H1 (cell line): ENCODE results near the gene SIRT5. TPM values are rescaled to one million over a fixed set of nuclear protein-coding genes. Genes with fewer than 3 reads are reported as not detected.

Source experiments
- CTCF ChIA-PET: fragments of 300-600 bp; sonication (Branson Sonifier 250); formaldehyde crosslinking; loops from one replicate; lab custom pipeline; 2021; ENCODE audit not compliant: partially characterized antibody; lab: Charles Lee
- POLR2A ChIA-PET: fragments of 300-600 bp; sonication (Branson Sonifier 250); formaldehyde crosslinking; loops from one replicate; lab custom pipeline; 2021; ENCODE audit warnings: inconsistent platforms; ENCODE audit not compliant: partially characterized antibody; lab: Charles Lee
- DNase-seq, 2 experiments: peaks; one replicate each; pipeline versions ENCODE4 v3.0.0 to v3.0.0-alpha.2; 2010 to 2022; ENCODE audit warnings: low spot score in 2 of 2, low read depth in 1 of 2, mixed read lengths in 1 of 2
- FAIRE-seq: peaks from 2 replicates; lab custom pipeline; 2011; peaks lifted over from hg19 to GRCh38; lab: Jason Lieb, UNC
- H2AFZ ChIP-seq: 2 replicates; pipeline ENCODE4 v1.8.1; 2012; ENCODE audit warnings: low read length, inconsistent platforms
- H2AK5ac ChIP-seq: 2 replicates; pipeline ENCODE4 v1.6.1; 2013; ENCODE audit warnings: low read depth, low read length
- H2BK120ac ChIP-seq: replicated peaks from 2 replicates; pipeline ENCODE3; 2013; ENCODE audit warnings: low read depth, low read length, inconsistent platforms
- H2BK12ac ChIP-seq: 2 replicates; pipeline ENCODE4 v1.6.1; 2013; ENCODE audit warnings: low read depth, low read length
- H2BK15ac ChIP-seq: 2 replicates; pipeline ENCODE4 v1.6.1; 2013; ENCODE audit warnings: low read length
- H2BK20ac ChIP-seq: 2 replicates; pipeline ENCODE4 v1.6.1; 2013; ENCODE audit warnings: low read length
- H2BK5ac ChIP-seq: 2 replicates; pipeline ENCODE4 v1.6.1; 2013; ENCODE audit warnings: low read depth, low read length
- H3K14ac ChIP-seq: 2 replicates; pipeline ENCODE4 v1.6.1; 2013; ENCODE audit warnings: inconsistent platforms; ENCODE audit not compliant: insufficient read length
- H3K18ac ChIP-seq: 2 replicates; pipeline ENCODE4 v1.6.1; 2013; ENCODE audit warnings: low read length; ENCODE audit errors: extremely low read depth
- H3K23ac ChIP-seq: 2 replicates; pipeline ENCODE4 v1.6.1; 2013; ENCODE audit warnings: inconsistent platforms; ENCODE audit not compliant: insufficient read length
- H3K23me2 ChIP-seq: 2 replicates; pipeline ENCODE4 v1.6.1; 2013; ENCODE audit warnings: low read depth, low read length
- H3K27ac ChIP-seq: 2 replicates; pipeline ENCODE4 v1.6.1; 2011; ENCODE audit warnings: low read depth, low read length, inconsistent platforms
- H3K27me3 ChIP-seq, 4 experiments: replicated peaks in 1 of 4; 1 replicate in 1 of 4; 2 replicates in 3 of 4; pipeline versions ENCODE4 v1.6.1 to v1.8.1; 2011 to 2013; ENCODE audit warnings: low read length in 3 of 4, mild to moderate bottlenecking in 3 of 4, inconsistent platforms in 2 of 4, mixed read lengths in 2 of 4, moderate library complexity in 1 of 4; ENCODE audit not compliant: control insufficient read depth in 3 of 4, insufficient read depth in 3 of 4; ENCODE audit errors: extremely low read depth in 1 of 4
- H3K36me3 ChIP-seq, 4 experiments: 2 replicates each; pipeline versions ENCODE4 v1.6.1 to v1.8.1; 2011 to 2013; ENCODE audit warnings: mild to moderate bottlenecking in 4 of 4, low read length in 3 of 4, moderate library complexity in 2 of 4, control low read depth in 1 of 4, inconsistent platforms in 1 of 4; ENCODE audit not compliant: insufficient read depth in 4 of 4, control insufficient read depth in 2 of 4
- H3K4ac ChIP-seq: replicated peaks from 2 replicates; pipeline ENCODE3; 2013; ENCODE audit warnings: low read length, low read depth, mixed read lengths, inconsistent platforms; ENCODE audit not compliant: insufficient read length
- H3K4me1 ChIP-seq, 4 experiments: replicated peaks in 1 of 4; 1 replicate in 1 of 4; 2 replicates in 3 of 4; pipeline versions ENCODE4 v1.6.1 to v1.8.1; 2011 to 2013; ENCODE audit warnings: low read length in 3 of 4, inconsistent platforms in 2 of 4, mixed read lengths in 1 of 4; ENCODE audit not compliant: insufficient read depth in 4 of 4, control insufficient read depth in 3 of 4
- H3K4me2 ChIP-seq, 2 experiments: 2 replicates each; pipeline versions ENCODE4 v1.6.1 to v1.8.1; 2011 to 2013; ENCODE audit warnings: low read depth in 2 of 2, low read length in 2 of 2, control low read depth in 1 of 2, inconsistent platforms in 1 of 2, mild to moderate bottlenecking in 1 of 2; ENCODE audit not compliant: insufficient read depth in 1 of 2
- H3K4me3 ChIP-seq, 4 experiments: fragments of 200-600, 300-600 bp in 1 of 4; sonication (generic), shearing (Covaris generic), sonication (Bioruptor Twin) in 1 of 4; 2 replicates each; pipeline versions ENCODE4 v1.5.1 to v1.8.1; 2011 to 2016; ENCODE audit warnings: low read length in 4 of 4, low read depth in 3 of 4, control low read depth in 2 of 4, inconsistent platforms in 2 of 4, mild to moderate bottlenecking in 2 of 4, mixed read lengths in 1 of 4, moderate library complexity in 1 of 4; ENCODE audit not compliant: insufficient read depth in 2 of 4; ENCODE audit errors: extremely low read depth in 1 of 4
- H3K56ac ChIP-seq: replicated peaks from 2 replicates; pipeline ENCODE3; 2013; ENCODE audit warnings: low read depth, mild to moderate bottlenecking, mixed read lengths, low read length, inconsistent platforms; ENCODE audit not compliant: insufficient read length
- H3K79me1 ChIP-seq: 2 replicates; pipeline ENCODE4 v1.6.1; 2013; ENCODE audit warnings: low read depth, low read length, control low read depth
- H3K79me2 ChIP-seq, 2 experiments: 2 replicates each; pipeline versions ENCODE4 v1.6.1 to v1.8.1; 2012 to 2013; ENCODE audit warnings: low read length in 2 of 2, mild to moderate bottlenecking in 2 of 2, inconsistent platforms in 1 of 2; ENCODE audit not compliant: insufficient read depth in 2 of 2, control insufficient read depth in 1 of 2
- H3K9ac ChIP-seq, 4 experiments: replicated peaks in 1 of 4; 1 replicate in 1 of 4; 2 replicates in 3 of 4; pipeline versions ENCODE4 v1.6.1 to v1.8.1; 2011 to 2013; ENCODE audit warnings: low read depth in 3 of 4, low read length in 3 of 4, control low read depth in 2 of 4, mild to moderate bottlenecking in 2 of 4, moderate library complexity in 2 of 4, inconsistent platforms in 1 of 4; ENCODE audit errors: extremely low read depth in 1 of 4
- H3K9me3 ChIP-seq, 2 experiments: 2 replicates each; pipeline versions ENCODE4 v1.6.1 to v1.8.1; 2012 to 2013; ENCODE audit warnings: mild to moderate bottlenecking in 2 of 2, moderate library complexity in 2 of 2, control low read depth in 1 of 2, inconsistent platforms in 1 of 2, low read depth in 1 of 2, low read length in 1 of 2, mixed read lengths in 1 of 2; ENCODE audit not compliant: insufficient read depth in 2 of 2
- H4K20me1 ChIP-seq, 2 experiments: replicated peaks in 1 of 2; 2 replicates each; pipeline versions ENCODE3 to v1.8.1; 2011 to 2013; ENCODE audit warnings: inconsistent platforms in 2 of 2, low read length in 2 of 2, mild to moderate bottlenecking in 1 of 2; ENCODE audit not compliant: insufficient read depth in 2 of 2, control insufficient read depth in 1 of 2
- H4K5ac ChIP-seq: 2 replicates; pipeline ENCODE4 v1.6.1; 2013; ENCODE audit warnings: low read length, low read depth, mixed read lengths, inconsistent platforms; ENCODE audit not compliant: insufficient read length
- H4K8ac ChIP-seq: 2 replicates; pipeline ENCODE4 v1.8.0; 2013; ENCODE audit warnings: mild to moderate bottlenecking, moderate library complexity, low read length, inconsistent platforms; ENCODE audit not compliant: insufficient read depth; ENCODE audit errors: extremely low read depth
- H4K91ac ChIP-seq: replicated peaks from 2 replicates; pipeline ENCODE3; 2013; ENCODE audit warnings: low read length, mixed read lengths, inconsistent platforms; ENCODE audit not compliant: insufficient read length
- KDM4A ChIP-seq: IDR thresholded peaks from one replicate; pipeline ENCODE4 v1.7.1; 2012; ENCODE audit warnings: low read depth, mild to moderate bottlenecking, moderate library complexity, low read length, inconsistent platforms; ENCODE audit not compliant: severe bottlenecking
- MAX ChIP-seq: IDR thresholded peaks from 2 replicates; pipeline ENCODE4 v1.6.1; 2012; ENCODE audit warnings: inconsistent platforms
- WGBS, 2 experiments: shearing (Covaris generic) in 1 of 2; methylation state at CpG; one replicate each; pipeline versions ENCODE4 v1.1.6 to v1.1.7; 2013 to 2015; ENCODE audit warnings: low lambda C conversion rate in 2 of 2, mixed read lengths in 2 of 2, inconsistent platforms in 1 of 2, low coverage in 1 of 2, missing lambda C conversion rate in 1 of 2; ENCODE audit not compliant: insufficient replicate concordance in 2 of 2, insufficient coverage in 1 of 2, insufficient read length in 1 of 2; ENCODE audit errors: extremely low coverage in 1 of 2, missing lambda C conversion rate in 1 of 2; 5-methylcytosine and 5-hydroxymethylcytosine counted together
- polyA plus RNA-seq, 7 experiments: library from polyadenylated mRNA; depleted of rRNA in 3 of 7; stranded (reverse) in 5 of 7; unstranded in 2 of 7; fragments of >200 nt in 5 of 7; fragments of 200-250 nt in 2 of 7; gene quantifications; 1 replicate in 5 of 7; 2 replicates in 1 of 7; 4 replicates in 1 of 7; pipeline versions ENCODE4 v1.2.1 to v1.2.3, GENCODE V29; 2011 to 2013; ENCODE audit warnings: missing spikeins in 2 of 7, mixed read lengths in 2 of 7
- total RNA-seq: library from RNA; stranded (reverse); fragmentation: NEBNext Ultra II Directional; extraction: Animal tissue kit (Norgen Biotek cat#: 25700); gene quantifications from 2 replicates; pipeline ENCODE4 v1.2.1, GENCODE V29; 2021

SIRT5 gene
- total and polyA plus RNA-seq, 2 of the 8 experiments (the other 6 are each of a cell fraction or from before 2014, with no cell fraction given) = 7.4 to 14.7 TPM

GRCh38 chr6:13573669-13574110 is 711 bp upstream of the SIRT5 start:
- Histone ChIP-seq H4K20me1 (no peaks in the 10 kb centered on the region), H2BK20ac (no peak overlapping the region), H3K27ac (peak overlapping the region; percentile 71), H3K18ac (peak overlapping the region; percentile 91), H2BK120ac (peak overlapping the region; percentile 56), H3K23ac (no peak overlapping the region), H2AK5ac (peak overlapping the region; percentile 17; the same call in 1 of the 2 replicates), H3K4me1 (peaks cover 0 to 6% (median 5%) of the 10 kb centered on the region in 4 experiments; a peak in 6 of 7 replicates), H3K79me2 (peaks cover 0 to 23% of the 10 kb centered on the region in 2 experiments; a peak in 2 of 4 replicates), H2AFZ (peak overlapping the region; percentile 95), H3K79me1 (no peaks in the 10 kb centered on the region), H3K27me3 (no peaks in the 10 kb centered on the region), H2BK5ac (peak overlapping the region; percentile 93), H3K4me3 (peak overlapping the region; percentile 55 to 78 (median 66)), H2BK12ac (peak overlapping the region; percentile 88; the same call in 1 of the 2 replicates), H3K36me3 (no peaks in the 10 kb centered on the region), H3K56ac (no peak overlapping the region), H3K9ac (peak overlapping the region in 3 of 4 experiments; percentile 60 to 77 (median 76); a peak in 6 of 7 replicates), H3K23me2 (peaks cover 5% of the 10 kb centered on the region), H3K4me2 (peak overlapping the region; percentile 71 to 83), H3K4ac (no peak overlapping the region), H3K9me3 (no peaks in the 10 kb centered on the region), H3K14ac (no peak overlapping the region), H2BK15ac (0 out of 2 replicates have a peak overlapping the region, but pooled peaks have one; percentile 83), H4K5ac (peak overlapping the region; percentile 67), H4K91ac (peak overlapping the region; percentile 76), H4K8ac (peak overlapping the region; percentile 22; the same call in 1 of the 2 replicates)
- POLR2A ChIA-PET = interaction anchor here (0.7 to 5.1 kb wide), 13 partner anchors 11 to 245 kb away, joined by 3 to 32 read pairs (median 7); partner anchors contain the start of genes GFOD1, NOL7 and TBC1D7
- TF ChIP-seq MAX (peak; percentile 73), KDM4A (no peak)
- no peak for DNase-seq
- WGBS, 2 experiments = 16% methylated on average over 14 of the region's 14 CpGs; no CpG with 5 or more reads in 1 of the 2 experiments
- CTCF ChIA-PET = interaction anchor here (0.9 to 3.9 kb wide), 14 partner anchors 11 to 236 kb away, joined by 3 to 24 read pairs (median 3); no protein-coding TSS in a partner anchor
- no peak for FAIRE-seq
